Measurements from ENCODE around the gene DOCK9. TPM values are rescaled to one million over a fixed set of nuclear protein-coding genes. Genes with fewer than 3 reads are reported as not detected.

The DOCK9 gene
- total and polyA plus RNA-seq, 2 donors (not counting 3 experiments of a cell fraction or from before 2014, with no cell fraction given), result 147 to 323 TPM

DNA sequence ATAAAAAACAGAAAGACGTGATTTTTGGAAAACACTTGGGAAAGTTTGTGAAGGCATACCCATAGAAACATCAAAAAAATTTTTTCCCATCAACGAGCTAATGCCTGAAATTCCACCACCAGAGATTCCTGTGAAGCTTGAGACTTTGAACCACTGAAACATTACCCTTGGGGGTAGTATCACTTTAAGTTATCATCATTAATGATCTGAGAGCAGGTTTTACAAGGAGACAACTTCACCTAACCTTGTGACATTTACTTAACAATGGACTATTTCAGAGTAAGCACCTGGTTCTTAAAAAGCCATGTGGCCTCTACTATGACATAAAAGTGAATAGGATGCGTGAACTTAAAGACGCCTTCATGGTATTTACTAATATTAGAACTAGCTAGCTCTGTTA is 51.9 kb downstream of the DOCK9 start:
- dilution Hi-C loops (cut with MboI; ENCODE audit: extremely low pct_ligation_motif_present, low sequenced_read_pairs), result no loop called here
- no peak for FAIRE-seq
- no TSS peak for BruUV-seq (replicated peaks)
- TF ChIP-seq EZH2 (IDR thresholded peaks at IDR 0.05; ENCODE audit: borderline replicate concordance, low read depth, low read length, severe bottlenecking) (no peak), POLR2A (IDR thresholded peaks at IDR 0.05; ENCODE audit: low read depth, low read length) (no peak), MYC (IDR thresholded peaks at IDR 0.05; ENCODE audit: low read depth, low read length) (no peak), GATA2 (IDR thresholded peaks at IDR 0.05; ENCODE audit: insufficient read depth, insufficient read length, low read depth, low read length) (no peak), JUN (IDR thresholded peaks at IDR 0.05; ENCODE audit: borderline replicate concordance, insufficient read depth, insufficient read length, low read depth) (no peak), FOS (IDR thresholded peaks at IDR 0.05; ENCODE audit: borderline replicate concordance, insufficient read depth, low read length) (no peak), POLR2AphosphoS5 (IDR thresholded peaks at IDR 0.05; ENCODE audit: insufficient read depth, low read depth, low read length) (no peak)
- TF ChIP-seq, protein P1, sequence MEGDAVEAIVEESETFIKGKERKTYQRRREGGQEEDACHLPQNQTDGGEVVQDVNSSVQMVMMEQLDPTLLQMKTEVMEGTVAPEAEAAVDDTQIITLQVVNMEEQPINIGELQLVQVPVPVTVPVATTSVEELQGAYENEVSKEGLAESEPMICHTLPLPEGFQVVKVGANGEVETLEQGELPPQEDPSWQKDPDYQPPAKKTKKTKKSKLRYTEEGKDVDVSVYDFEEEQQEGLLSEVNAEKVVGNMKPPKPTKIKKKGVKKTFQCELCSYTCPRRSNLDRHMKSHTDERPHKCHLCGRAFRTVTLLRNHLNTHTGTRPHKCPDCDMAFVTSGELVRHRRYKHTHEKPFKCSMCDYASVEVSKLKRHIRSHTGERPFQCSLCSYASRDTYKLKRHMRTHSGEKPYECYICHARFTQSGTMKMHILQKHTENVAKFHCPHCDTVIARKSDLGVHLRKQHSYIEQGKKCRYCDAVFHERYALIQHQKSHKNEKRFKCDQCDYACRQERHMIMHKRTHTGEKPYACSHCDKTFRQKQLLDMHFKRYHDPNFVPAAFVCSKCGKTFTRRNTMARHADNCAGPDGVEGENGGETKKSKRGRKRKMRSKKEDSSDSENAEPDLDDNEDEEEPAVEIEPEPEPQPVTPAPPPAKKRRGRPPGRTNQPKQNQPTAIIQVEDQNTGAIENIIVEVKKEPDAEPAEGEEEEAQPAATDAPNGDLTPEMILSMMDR (IDR thresholded peaks at IDR 0.05; ENCODE audit: extremely low read depth in 1 of 2, insufficient read depth in 1 of 2, low read depth in 1 of 2, low read length in 2 of 2), result no peak
- TF ChIP-seq, protein P2, sequence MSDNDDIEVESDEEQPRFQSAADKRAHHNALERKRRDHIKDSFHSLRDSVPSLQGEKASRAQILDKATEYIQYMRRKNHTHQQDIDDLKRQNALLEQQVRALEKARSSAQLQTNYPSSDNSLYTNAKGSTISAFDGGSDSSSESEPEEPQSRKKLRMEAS (IDR thresholded peaks at IDR 0.05; ENCODE audit: insufficient read depth, insufficient read length), result no peak
- Histone ChIP-seq H4K20me1 (replicated peaks; ENCODE audit: control insufficient read depth, extremely low read depth, insufficient read depth, low read length) (no peaks in the 10 kb centered on the region), H3K4me1 (ENCODE audit: control insufficient read depth, extremely low read depth, insufficient read depth, low read length) (peaks cover 20% of the 10 kb centered on the region), H3K4me3 (replicated peaks in 1 of 3; ENCODE audit: insufficient read depth in 1 of 3, low read depth in 1 of 3, low read length in 3 of 3) (no peak overlapping the region), H3K79me2 (ENCODE audit: control insufficient read depth, insufficient read depth, low read length) (peaks cover 17% of the 10 kb centered on the region), H3K36me3 (ENCODE audit: control insufficient read depth in 2 of 2, extremely low read depth in 1 of 2, insufficient read depth in 2 of 2, low read length in 2 of 2) (peaks cover 19 to 29% of the 10 kb centered on the region in 2 experiments), H3K27me3 (ENCODE audit: control insufficient read depth in 2 of 2, insufficient read depth in 2 of 2, low read length in 2 of 2) (no peaks in the 10 kb centered on the region), H3K9ac (replicated peaks; ENCODE audit: extremely low read depth, insufficient read depth, low read length) (no peak overlapping the region), H2AFZ (ENCODE audit: low read depth, low read length) (no peak overlapping the region), H3K9me3 (replicated peaks; ENCODE audit: control insufficient read depth, insufficient read depth, low read length) (no peaks in the 10 kb centered on the region), H3K9me1 (replicated peaks; ENCODE audit: control insufficient read depth, extremely low read depth, insufficient read depth, low read length) (no peaks in the 10 kb centered on the region), H3K4me2 (ENCODE audit: insufficient read depth, low read length) (no peak overlapping the region), H3K27ac (ENCODE audit: insufficient read depth, low read depth, low read length) (no peak overlapping the region)
- CTCF ChIA-PET, result interaction anchor here (1.0 to 2.7 kb wide), 2 partner anchors 10 kb away, joined by 3 to 7 read pairs; no protein-coding TSS in a partner anchor
- intact Hi-C loops (cut with micrococcal nuclease), result no loop called here
- POLR2A ChIA-PET, result no interaction called here
- DNase-seq (ENCODE audit: low read depth, low spot score), result no peak

Data from endothelial cell of umbilical vein (primary cell).